ENCODE measurements around the gene EFL1. TPM values are rescaled to one million over a fixed set of nuclear protein-coding genes. Genes with fewer than 3 reads are reported as not detected.
A peak's percentile ranks its signal among the peaks of the same experiment; 100 is the strongest.
"Not testable (repeated sequence)": the region's sequence is repeated elsewhere in the genome, so short reads cannot be mapped to it uniquely, and the experiment has no call there.

EFL1 gene
- polyA plus RNA-seq (2011; rRNA removed) (42.3 and 42.5 TPM in 2 replicates), polyA plus RNA-seq (2017; fragmentation: RNase III; extraction: RNeasy Plus Mini Kit Qiagen cat#74134 plus additional on column Dnase treatment) (19.4 to 21.2 TPM (median 20.0 TPM) in 3 replicates), polyA minus RNA-seq (2011; rRNA and poly(A)+ RNA removed) (41.0 and 44.1 TPM in 2 replicates)
- polyA plus RNA-seq (2012; cell fraction: cytosol; rRNA removed) = 8.8 and 9.0 TPM in 2 replicates
- 6.1 and 8.5 TPM in 2 replicates for polyA plus RNA-seq (2012; cell fraction: nucleus; rRNA removed)

DNA sequence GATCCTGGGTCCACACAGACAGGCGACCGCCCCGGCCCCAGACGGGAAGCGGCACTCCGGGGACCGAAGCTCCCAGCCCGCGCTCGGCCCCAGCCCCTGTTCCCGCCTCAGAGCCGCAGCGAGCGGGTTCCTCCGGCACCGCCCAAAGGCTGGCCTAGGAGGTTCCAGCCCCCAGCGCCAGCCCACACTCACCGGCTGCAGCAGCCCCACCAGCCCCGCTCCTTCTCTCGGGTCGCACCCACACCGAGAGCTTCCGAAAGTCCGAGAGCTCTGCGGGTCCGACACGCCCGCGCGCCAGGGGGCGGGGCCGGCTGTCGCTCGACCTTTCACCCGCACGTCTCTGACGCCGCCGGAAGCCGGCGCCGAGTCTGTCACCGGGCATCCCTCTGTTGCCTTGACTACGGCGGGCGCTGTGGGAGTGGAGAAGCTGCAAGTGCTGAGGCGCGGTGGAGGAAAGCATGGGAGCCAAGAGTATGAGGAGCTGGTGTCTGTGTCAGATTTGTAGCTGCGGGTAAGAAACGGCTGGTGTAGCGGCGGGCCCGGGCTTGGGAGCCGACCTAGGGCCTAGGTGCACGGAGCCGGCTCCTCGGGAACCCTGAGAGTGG lies at the start of gene EFL1, which contains the start of gene SAXO2:
EFL1 (minus strand) TSS at position 313 of the 605 bp plus-strand sequence. CDS start 956 bp downstream, outside the sequence.
SAXO2 (plus strand) TSS at position 397 of the 605 bp plus-strand sequence; CDS start at position 459, 62 bp downstream.
- 2% methylated on average over 43 of the region's 57 CpGs for WGBS (ENCODE audit: missing lambda C conversion rate)
- Histone ChIP-seq H3K4me2 (peak within 1 kb of the TSS; percentile 78), H3K9me3 (no peaks in the 10 kb centered on the region), H3K27ac (peak within 1 kb of the TSS; percentile 74 to 93), H3K4me3 (peak within 1 kb of the TSS; percentile 68), H3K4me1 (peaks cover 19% of the 10 kb centered on the region; the same call in 2 of the 3 replicates)
- ChIA-PET POLR2A (interaction anchor here (0.6 to 1.6 kb wide), 5 partner anchors 16 to 278 kb away, joined by 3 to 6 read pairs (median 4); partner anchors contain the start of gene RPS17), CTCF (interaction anchor here (1.0 to 1.1 kb wide), 2 partner anchors 10 to 15 kb away, joined by 3 to 4 read pairs; no protein-coding TSS in a partner anchor)
- DNase-seq (ENCODE audit: low read depth in 1 of 2, low spot score in 1 of 2) (peak; percentile 87 to 90), FAIRE-seq (no peak), ATAC-seq (peak; percentile 94 to 96)
- peak in 1 of 2 experiments; percentile 57; a peak in 2 of 5 replicates for TF ChIP-seq JUN (IDR thresholded peaks at IDR 0.05)
- TF ChIP-seq PHF8 (IDR thresholded peaks at IDR 0.05; ENCODE audit: borderline replicate concordance, low read depth) = peak; percentile 52
- peak; percentile 26; the same call in 1 of the 2 replicates for TF ChIP-seq MAZ (IDR thresholded peaks at IDR 0.05; ENCODE audit: borderline replicate concordance, low read depth, low read length)
- TF ChIP-seq BCL3 (IDR thresholded peaks at IDR 0.05) = peak; percentile 21; the same call in 1 of the 3 replicates
- no peak for TF ChIP-seq HOXA7 (CRISPR knock-in tag; IDR thresholded peaks at IDR 0.05)
- TF ChIP-seq HDAC2 (IDR thresholded peaks at IDR 0.05) = no peak
- TF ChIP-seq, protein P1, sequence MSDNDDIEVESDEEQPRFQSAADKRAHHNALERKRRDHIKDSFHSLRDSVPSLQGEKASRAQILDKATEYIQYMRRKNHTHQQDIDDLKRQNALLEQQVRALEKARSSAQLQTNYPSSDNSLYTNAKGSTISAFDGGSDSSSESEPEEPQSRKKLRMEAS (IDR thresholded peaks at IDR 0.05) = peak; percentile 28
- peak; percentile 71 for TF ChIP-seq POLR2A (IDR thresholded peaks at IDR 0.05; ENCODE audit: low read length)

DNA sequence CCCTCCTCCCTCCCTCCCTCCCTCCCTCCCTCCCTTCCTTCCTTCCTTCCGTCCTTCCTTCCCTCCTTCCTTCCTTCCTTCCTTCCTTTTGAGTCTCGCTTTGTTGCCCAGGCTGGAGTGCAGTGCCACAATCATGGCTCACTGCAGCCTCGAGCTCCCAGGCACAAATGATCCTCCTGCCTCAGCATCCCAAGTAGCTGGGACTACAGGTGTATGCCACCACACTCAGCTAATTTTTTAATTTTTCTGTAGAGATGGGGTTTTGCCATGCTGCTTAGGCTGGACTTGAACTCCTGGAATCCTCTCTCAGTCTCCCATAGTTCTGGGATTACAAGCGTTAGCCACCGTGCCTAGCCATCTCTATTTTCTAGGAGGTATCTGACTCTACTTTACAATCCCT lies 48.8 kb upstream of the EFL1 start:
- 45% methylated on average over 5 of the region's 5 CpGs for WGBS (ENCODE audit: missing lambda C conversion rate)
- H3K4me3 ChIP-seq; DNase-seq (ENCODE audit: low read depth in 1 of 2, low spot score in 1 of 2); ATAC-seq; H3K27ac ChIP-seq; FAIRE-seq; H3K4me2 ChIP-seq; H3K4me1 ChIP-seq; POLR2A ChIA-PET: not testable (repeated sequence)
- CTCF ChIA-PET = interaction anchor here (0.6 kb wide), 1 partner anchor 317 kb away, joined by 4 read pairs; no protein-coding TSS in a partner anchor
- H3K9me3 ChIP-seq = peaks cover 11% of the 10 kb centered on the region; the same call in 2 of the 3 replicates

DNA sequence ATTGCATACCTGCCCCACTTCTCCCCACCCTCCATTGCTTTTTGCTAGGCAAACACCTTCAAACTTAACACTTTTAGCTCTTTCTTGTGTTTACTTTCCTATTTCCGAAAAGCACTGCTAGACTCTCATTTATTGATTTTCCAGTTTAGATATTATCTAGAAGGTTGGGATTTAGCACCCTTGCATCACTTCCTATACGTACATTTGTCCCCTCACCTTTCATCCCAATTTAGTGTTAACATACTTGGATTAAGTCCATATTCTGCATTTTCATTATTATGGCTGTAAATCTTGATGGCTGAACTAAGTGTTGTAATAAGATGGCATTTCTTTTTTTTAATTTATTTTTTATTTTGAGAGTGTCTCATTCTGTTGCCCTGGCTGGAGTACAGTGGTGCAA lies 47.3 kb upstream of the EFL1 start:
- CTCF ChIA-PET = no interaction called here
- 53% methylated on average over 2 of the region's 2 CpGs for WGBS (ENCODE audit: missing lambda C conversion rate)

More for the DNA sequence above, 47.3 kb upstream of the EFL1 start:
- Histone ChIP-seq H3K4me2 (no peak overlapping the region), H3K4me3 (no peak overlapping the region), H3K27ac (no peak overlapping the region), H3K9me3 (peaks cover 11% of the 10 kb centered on the region; the same call in 2 of the 3 replicates), H3K4me1 (no peaks in the 10 kb centered on the region)
- FAIRE-seq (peak; percentile 28), DNase-seq (ENCODE audit: low read depth in 1 of 2, low spot score in 1 of 2) (no peak), ATAC-seq (no peak)
- TF ChIP-seq RFX5 (IDR thresholded peaks at IDR 0.05) = no peak
- TF ChIP-seq HOXB5 (CRISPR knock-in tag; IDR thresholded peaks at IDR 0.05) = no peak
- TF ChIP-seq, protein P1 (IDR thresholded peaks at IDR 0.05) = no peak
- no peak for TF ChIP-seq MYC (IDR thresholded peaks at IDR 0.05; ENCODE audit: borderline replicate concordance, low read length)
- no peak for TF ChIP-seq NR3C1 (IDR thresholded peaks at IDR 0.05)
- no peak for TF ChIP-seq MAZ (IDR thresholded peaks at IDR 0.05; ENCODE audit: borderline replicate concordance, low read depth, low read length)
- TF ChIP-seq RAD21 (conservative IDR thresholded peaks at IDR 0.05 in 1 of 2, IDR thresholded peaks at IDR 0.05 in 1 of 2) = no peak
- TF ChIP-seq USF2 (IDR thresholded peaks at IDR 0.05) = no peak
- no peak for TF ChIP-seq HDAC2 (IDR thresholded peaks at IDR 0.05)
- no peak for TF ChIP-seq PBX3 (IDR thresholded peaks at IDR 0.05)
- POLR2A ChIA-PET = no interaction called here
